HG03280 (cell line): ENCODE measurements around the gene ZNF283.
"Not testable (repeated sequence)": the region's sequence is repeated elsewhere in the genome, so short reads cannot be mapped to it uniquely, and the experiment has no call there.

ENCODE experiments used
- ATAC-seq: cut with Tn5 transposase; IDR thresholded peaks from one replicate; pipeline ENCODE4 v1.9.1; 2021; ENCODE audit warnings: mild to moderate bottlenecking, moderate library complexity; ENCODE audit not compliant: unreplicated experiment

ZNF283 gene

GRCh38 chr19:43799502-43800142 lies 27.5 kb upstream of the ZNF283 start:
- ATAC-seq, result no peak

GRCh38 chr19:43802216-43802951 lies 24.7 kb upstream of the ZNF283 start, which contains the start of gene LYPD5:
Gene LYPD5 (minus strand): TSS chr19:43802447. CDS start chr19:43802380, 67 bp downstream.
- ATAC-seq, result no peak

DNA sequence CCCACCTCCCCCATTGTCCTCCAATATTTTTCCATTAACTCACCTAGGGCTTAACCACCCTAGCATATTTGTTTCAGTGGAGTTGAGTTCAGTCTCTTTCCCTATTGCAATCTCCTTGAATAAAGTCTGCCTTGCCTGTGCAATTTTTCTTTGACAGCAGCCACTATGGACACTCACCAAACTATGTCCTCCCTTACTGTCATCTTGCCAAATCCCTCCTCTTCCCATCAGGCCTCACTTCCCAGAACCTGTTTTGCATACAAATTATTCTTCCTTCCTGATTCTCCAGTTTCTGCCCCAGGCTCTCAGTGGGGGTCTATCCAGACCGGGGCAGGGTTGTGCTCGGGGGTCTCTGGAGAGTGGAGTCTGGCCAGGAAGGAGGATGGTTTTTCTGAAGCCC lies 22.7 kb upstream of the ZNF283 start:
- ATAC-seq, result no peak

DNA sequence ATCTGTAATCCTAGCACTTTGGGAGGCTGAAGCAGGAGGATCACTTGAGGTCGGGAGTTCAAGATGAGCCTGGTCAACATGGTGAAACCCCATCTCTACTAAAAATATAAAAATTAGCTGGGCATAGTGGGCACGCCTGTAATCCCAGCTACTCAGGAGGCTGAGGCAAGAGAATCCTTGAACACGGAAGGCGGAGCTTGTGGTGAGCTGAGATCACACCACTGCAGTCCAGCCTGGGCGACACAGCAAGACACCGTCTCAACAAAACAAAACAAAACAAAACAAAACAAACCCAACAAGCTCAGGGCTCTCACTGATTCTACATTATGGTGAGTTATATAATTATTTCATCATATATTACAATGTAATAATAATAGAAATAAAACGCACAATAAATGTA lies 20.7 kb upstream of the ZNF283 start:
- not testable (repeated sequence) for ATAC-seq

DNA sequence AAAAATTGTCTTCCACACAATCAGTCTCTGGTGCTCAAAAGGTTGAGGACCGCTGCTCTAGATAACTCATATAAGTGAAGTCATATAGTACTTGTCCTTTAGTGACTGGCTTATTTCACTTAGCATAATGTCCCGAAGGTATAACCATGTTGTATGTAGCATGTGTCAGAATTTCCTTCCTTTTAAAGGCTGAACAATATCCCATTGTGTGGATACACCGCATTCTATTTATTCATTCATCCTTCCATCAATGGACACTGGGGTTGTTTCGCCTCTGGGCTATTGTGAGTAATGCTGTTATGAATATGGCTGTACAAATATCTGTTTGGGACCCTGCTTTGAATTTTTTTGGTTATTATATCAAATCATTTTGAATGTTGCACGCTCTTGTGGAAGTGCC lies 20.3 kb upstream of the ZNF283 start:
- no peak for ATAC-seq

DNA sequence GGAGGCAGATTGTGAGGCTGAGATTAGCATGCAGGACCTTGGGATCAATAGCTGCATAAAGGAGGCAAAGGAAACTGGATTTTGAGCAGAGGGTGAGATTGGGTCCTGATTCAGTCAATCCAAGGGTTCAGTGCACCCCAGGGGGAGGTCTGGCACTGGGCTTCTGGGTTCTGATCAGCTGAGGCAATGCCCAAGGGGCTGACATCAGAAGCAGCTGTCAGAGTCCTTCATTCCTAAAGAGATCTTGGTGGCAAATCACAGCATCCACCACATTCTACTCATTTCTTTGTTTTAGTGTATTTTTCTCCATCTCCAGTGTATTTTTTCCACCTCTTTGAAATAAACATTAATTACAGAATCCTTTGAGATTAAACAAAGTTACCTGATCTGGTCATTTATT lies 19.5 kb upstream of the ZNF283 start:
- no peak for ATAC-seq

DNA sequence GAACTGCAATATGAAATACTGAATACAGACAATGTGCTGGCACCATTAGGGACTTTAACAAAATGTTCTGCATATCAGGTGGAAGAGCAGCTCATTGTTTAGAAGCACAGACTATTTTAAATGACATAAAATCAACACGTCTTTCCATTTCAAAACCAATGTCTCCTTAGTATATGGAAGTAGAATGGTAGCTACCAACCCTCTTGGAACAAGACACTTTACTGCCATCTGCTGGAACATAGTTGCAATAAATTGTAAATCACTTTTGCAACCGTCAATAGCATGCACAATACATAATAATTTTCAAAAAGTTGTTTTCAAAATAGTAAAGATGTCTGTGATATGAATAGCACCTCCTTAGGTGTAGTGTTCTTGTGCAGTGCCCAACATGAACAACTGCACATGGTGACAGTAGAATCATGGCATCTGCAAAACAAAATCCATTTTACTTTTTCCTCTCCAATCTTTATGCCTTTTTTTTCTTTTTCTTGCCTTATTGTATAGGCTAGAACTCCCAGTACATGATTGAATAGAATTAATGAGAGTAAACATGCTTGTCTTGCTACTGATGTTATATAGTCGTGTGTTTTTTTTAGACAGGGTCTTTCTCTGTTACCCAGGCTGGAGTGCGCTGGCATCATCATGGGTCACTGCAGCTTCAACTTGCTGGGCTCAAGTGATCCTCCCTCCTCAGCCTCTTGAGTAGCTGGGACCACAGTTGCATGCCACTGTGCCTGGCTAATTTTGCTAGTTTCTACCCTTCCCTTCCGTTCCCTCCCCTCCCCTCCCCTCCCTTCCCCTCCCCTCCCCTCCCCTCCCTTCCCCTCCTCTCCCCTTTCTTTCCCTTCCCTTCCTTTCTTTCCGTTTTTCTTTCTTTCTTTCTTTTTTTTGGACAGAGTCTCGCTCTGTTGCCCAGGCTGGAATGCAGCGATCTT lies 17.1 kb upstream of the ZNF283 start:
- ATAC-seq, result no peak

DNA sequence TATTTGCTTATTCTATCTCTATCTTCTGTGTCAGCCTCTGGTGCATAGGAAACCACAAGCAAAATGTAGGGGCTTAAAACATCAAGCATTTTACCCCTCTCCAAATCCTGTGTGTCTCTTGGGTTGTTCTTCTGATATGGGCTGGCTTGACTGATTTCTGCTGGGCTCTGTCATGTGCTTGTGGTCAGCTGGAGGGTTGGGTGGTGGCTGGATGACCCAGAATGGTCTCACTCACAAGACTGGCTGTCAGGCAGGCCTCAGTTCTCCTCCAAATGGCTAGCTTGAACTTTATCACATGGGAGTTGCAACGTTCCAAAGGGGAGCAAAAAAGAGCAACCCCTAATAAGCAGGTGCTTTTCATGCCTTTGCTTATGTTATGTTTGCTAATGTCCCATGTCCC lies 15.3 kb upstream of the ZNF283 start:
- no peak for ATAC-seq

- ATAC-seq, result no peak
Observed at GRCh38 chr19:43812259-43812658, 14.9 kb upstream of the ZNF283 start.

GRCh38 chr19:43812688-43813087 lies 14.4 kb upstream of the ZNF283 start:
- no peak for ATAC-seq

DNA sequence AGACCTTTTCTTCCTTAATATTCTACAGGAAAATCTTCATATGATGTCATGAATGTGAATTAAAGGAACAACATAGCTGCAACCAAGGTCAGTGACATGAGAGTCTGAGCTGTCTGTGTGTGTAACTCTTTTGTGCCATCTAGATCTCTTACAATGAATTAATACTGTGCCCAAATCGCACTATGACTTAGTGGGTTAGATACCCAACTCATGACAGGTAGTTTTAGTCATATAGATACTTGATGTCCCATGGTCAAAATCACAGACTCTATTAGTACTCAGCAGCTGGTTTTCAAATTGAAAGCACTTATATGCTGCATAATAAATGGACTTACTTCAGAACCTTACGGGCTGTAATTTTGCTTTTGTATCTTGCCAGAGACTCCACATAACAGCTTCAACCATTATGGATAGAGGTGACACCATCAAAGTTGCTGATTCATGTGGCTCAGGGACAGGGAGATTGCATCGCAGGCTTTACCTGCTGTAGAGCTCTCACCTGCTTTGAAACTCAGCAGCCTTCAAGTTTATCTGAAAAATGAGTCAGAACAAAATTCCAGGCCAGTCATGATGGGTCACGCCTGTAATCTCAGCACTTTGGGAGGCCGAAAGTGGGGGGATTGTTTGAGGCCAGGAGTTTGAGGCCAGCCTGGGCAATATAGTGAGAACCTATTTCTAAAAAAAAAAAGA lies 12.3 kb upstream of the ZNF283 start:
- ATAC-seq, result no peak

DNA sequence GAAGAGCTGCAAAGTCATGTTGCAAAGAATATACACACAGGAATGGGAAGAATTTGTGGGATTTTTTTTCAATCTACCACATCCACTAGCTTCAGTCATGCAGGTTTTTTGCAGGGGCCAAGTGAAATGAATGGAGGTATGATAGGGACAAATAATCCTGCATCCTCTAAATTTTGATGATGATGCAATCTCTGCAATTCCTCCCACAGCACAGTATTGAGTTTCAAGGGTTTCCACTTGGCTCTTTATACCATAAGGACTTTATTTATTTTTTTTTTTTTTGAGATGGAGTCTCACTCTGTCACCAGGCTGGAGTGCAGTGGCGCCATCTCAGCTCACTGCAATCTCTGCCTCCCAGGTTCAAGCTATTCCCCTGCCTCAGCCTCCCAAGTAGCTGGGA lies 9.7 kb upstream of the ZNF283 start:
- not testable (repeated sequence) for ATAC-seq

GRCh38 chr19:43818500-43818899 lies 8.6 kb upstream of the ZNF283 start:
- no peak for ATAC-seq

- no peak for ATAC-seq
Observed at GRCh38 chr19:43820098-43820883, 6.8 kb upstream of the ZNF283 start.

DNA sequence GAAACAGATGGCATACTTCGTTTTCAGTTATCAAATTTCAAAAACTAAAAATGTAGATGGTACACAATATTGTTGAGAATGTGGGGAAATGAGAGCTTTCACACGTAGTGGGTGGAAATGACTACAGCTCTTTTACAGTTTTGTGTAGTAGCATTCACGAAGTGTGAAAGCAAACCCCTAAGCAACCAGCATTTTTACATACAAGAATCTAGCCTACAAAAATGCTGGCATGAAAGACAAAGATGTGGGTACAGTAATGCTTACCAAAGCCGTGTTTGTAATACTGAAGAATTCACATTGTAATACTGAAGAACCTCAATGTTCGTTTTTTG lies 6.3 kb upstream of the ZNF283 start:
- no peak for ATAC-seq

DNA sequence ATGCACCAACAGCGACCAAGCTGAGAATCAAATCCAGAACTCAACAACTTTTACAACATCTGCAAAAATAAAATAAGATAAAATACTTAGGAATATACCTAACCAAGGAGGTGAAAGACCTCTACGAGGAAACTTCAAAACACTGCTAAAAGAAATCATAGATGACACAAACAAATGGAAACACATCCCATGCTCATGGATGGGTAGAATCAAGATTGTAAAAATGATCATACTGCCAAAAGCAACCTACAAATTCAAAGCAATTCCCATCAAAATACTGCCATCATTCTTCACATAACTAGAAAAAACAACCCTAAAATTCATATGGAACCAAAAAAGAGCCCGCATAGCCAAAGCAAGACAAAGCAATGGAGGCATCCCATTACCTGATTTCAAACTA lies 3.3 kb upstream of the ZNF283 start:
- ATAC-seq, result not testable (repeated sequence)

DNA sequence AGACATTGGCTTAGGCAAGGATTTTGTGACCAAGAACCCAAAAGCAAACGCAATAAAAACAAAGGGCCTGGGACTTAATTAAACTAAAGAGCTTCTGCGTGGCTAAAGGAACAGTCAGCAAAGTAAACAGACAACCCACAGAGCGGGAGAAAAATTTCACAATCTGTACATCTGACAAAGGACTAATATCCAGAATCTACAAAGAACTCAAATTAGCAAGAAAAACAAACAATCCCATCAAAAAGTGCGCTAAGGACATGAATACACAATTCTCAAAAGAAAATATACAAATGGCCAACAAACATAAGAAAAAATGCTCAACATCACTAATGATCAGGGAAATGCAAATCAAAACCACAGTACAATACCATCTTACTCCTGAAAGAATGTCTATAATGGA lies 2.5 kb upstream of the ZNF283 start:
- not testable (repeated sequence) for ATAC-seq

DNA sequence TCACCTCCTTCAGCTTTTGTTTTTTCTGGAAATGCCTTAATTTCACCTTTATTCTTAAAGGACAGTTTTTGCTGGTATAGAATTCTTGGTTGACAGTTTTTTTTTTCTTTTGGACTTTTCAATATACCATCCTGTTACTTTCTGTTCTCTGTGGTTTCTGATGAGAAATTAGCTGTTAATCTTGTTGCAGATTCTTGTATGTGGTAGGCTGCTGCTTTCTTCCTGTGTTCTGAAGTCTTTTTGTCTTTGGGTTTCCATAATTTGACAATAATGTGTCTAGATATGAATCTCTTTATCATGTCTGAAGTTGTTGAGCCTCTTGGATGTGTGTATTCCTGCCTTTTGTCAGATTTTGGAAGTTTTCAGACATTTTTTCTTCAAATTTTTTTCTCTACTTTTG lies 12.0 kb downstream of the ZNF283 start:
- ATAC-seq, result no peak

DNA sequence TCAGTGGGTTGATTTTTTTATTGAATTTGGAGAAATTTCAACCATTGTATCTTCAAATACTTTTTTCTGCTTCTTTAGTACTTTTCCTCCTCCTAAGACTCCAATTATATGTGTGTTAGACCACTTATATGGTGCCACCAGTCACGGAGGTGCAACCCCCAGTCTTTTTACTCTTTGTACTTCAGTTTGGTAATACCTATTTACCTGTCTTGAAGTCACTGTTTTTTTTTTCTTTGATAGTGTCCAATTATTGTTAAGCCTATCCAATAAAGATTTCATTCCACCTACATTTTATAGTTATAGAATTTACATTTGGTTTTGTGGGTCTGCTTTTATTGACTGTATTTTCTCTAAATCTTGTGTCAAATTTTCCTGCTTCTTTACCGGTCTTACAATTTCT lies 14.9 kb downstream of the ZNF283 start:
- ATAC-seq, result no peak

- no peak for ATAC-seq
Observed at GRCh38 chr19:43847246-43847645, 20.1 kb downstream of the ZNF283 start.
